ENCODE measurements around the gene FBXW10B. TPM values are rescaled to one million over a fixed set of nuclear protein-coding genes. Genes with fewer than 3 reads are reported as not detected.
"Not testable (repeated sequence)": the region's sequence is repeated elsewhere in the genome, so short reads cannot be mapped to it uniquely, and the experiment has no call there.

Gene FBXW10B
- total and polyA plus RNA-seq, 8 donors: 0.31 to 13.0 (median 2.4) TPM; not detected in 2

DNA sequence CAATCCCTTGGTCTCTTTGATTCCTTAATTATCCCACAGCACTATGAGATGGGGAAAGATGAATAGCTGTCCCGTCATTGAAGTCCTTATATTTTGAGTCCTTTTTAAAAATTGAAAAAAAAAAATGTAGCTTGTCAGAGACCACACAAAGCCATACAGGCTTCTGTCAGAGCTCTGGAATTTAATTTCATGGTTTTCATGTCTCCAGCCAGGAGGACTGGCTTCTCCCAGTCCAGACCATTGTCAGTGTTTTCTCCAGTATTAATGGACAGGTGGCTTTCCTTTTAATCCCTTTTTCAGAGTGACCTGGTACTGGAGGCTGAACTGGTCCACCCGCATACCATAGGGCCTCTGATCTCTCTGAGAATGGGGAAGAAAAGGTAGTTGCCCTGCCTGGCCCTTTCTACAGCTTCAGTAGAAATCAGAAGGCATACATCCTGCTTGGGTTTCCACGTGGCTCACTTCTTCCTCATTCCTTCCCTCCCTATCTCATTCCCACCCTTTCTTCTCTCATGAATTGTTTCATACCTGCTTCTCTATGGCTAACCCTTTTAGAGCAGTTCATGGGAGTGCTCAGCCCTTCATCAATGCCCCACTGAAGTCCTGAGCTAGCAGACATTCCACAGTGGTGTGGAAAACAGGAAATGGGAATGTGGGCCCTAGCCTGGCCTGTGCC, 35.5 kb upstream of the FBXW10B start:
- WGBS, 5 donors: 40 to 52% (median 43%) methylated on average over 3 of the region's 3 CpGs

DNA sequence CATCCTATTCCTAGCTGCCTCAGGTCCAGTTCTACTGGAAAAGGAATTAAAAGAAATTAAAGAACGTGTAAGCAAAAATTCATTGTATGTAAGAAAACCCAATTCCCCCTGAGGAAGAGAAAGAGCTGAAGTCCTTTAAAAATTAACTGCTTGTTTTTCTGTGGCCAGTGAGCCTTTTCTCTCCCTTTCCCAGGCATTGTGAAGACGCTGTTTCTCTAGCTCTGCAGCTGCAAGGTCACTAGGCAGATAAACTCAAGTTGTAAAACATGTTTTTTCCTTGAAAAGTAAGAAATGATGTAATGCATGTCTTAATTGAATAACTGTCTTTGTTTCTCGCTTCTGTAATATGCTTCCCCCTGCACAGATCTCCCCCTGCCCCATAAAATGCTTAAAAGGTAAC, 34.9 kb upstream of the FBXW10B start:
- H3K27me3 ChIP-seq; H3K9me3 ChIP-seq; H3K36me3 ChIP-seq; H3K4me3 ChIP-seq; intact Hi-C loops (cut with DNase I; ENCODE audit: low total_unique reads); DNase-seq: not testable (repeated sequence)
- H3K4me1 ChIP-seq: peaks cover 20 to 37% (median 35%) of the 10 kb centered on the region in 4 donors
- peak overlapping the region in 4 of 5 donors; percentile 8 to 74 (median 70) for H3K27ac ChIP-seq
- WGBS, 5 donors: 59 to 69% (median 65%) methylated on average over 3 of the region's 3 CpGs

More for the DNA sequence above, 35.5 kb upstream of the FBXW10B start:
- Histone ChIP-seq H3K4me1 (peaks cover 22 to 39% (median 36%) of the 10 kb centered on the region in 4 donors), H3K4me3 (no peak overlapping the region), H3K27ac (peak overlapping the region; percentile 8 to 74 (median 66)), H3K27me3 (no peaks in the 10 kb centered on the region), H3K9me3 (no peaks in the 10 kb centered on the region), H3K36me3 (no peaks in the 10 kb centered on the region)
- TF ChIP-seq EP300 (IDR thresholded peaks at IDR 0.05) (no peak), POLR2A (IDR thresholded peaks at IDR 0.05) (no peak), POLR2AphosphoS5 (IDR thresholded peaks at IDR 0.05) (peak in 2 of 3 donors; percentile 52 to 73)
- TF ChIP-seq, protein P1, sequence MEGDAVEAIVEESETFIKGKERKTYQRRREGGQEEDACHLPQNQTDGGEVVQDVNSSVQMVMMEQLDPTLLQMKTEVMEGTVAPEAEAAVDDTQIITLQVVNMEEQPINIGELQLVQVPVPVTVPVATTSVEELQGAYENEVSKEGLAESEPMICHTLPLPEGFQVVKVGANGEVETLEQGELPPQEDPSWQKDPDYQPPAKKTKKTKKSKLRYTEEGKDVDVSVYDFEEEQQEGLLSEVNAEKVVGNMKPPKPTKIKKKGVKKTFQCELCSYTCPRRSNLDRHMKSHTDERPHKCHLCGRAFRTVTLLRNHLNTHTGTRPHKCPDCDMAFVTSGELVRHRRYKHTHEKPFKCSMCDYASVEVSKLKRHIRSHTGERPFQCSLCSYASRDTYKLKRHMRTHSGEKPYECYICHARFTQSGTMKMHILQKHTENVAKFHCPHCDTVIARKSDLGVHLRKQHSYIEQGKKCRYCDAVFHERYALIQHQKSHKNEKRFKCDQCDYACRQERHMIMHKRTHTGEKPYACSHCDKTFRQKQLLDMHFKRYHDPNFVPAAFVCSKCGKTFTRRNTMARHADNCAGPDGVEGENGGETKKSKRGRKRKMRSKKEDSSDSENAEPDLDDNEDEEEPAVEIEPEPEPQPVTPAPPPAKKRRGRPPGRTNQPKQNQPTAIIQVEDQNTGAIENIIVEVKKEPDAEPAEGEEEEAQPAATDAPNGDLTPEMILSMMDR (IDR thresholded peaks at IDR 0.05): no peak
- peak; percentile 56 to 79 for DNase-seq
- intact Hi-C loops (cut with DNase I; ENCODE audit: low total_unique reads): no loop called here

DNA sequence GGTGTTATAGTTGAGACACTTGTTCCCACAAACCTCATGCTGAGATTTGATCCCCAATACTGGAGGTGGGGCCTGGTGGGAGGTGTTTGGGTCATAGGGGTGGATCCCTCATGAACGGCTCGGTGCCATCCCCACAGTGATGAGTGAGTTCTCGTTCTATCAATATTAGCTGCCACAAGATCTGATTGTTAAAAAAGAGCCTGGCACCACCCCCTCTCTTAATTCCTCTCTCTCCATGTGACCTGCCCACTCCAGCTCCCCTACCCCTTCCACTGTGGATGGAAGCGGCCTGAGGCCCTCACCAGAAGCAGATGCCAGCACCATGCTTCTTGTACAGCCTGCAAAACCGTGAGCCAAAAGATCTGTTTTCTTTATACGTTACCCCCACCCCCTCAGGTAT, 33.5 kb upstream of the FBXW10B start:
- no peak for DNase-seq
- H3K4me1 ChIP-seq: peaks cover 20 to 39% (median 33%) of the 10 kb centered on the region in 4 donors
- no peaks in the 10 kb centered on the region for H3K9me3 ChIP-seq
- no peak overlapping the region for H3K4me3 ChIP-seq
- intact Hi-C loops (cut with DNase I; ENCODE audit: low total_unique reads): no loop called here
- WGBS, 5 donors: 75 to 86% (median 84%) methylated on average over 6 of the region's 6 CpGs
- H3K27ac ChIP-seq: no peak overlapping the region
- H3K27me3 ChIP-seq: no peaks in the 10 kb centered on the region
- TF ChIP-seq POLR2A (IDR thresholded peaks at IDR 0.05): no peak
- no peak for TF ChIP-seq POLR2AphosphoS5 (IDR thresholded peaks at IDR 0.05)
- TF ChIP-seq EP300 (IDR thresholded peaks at IDR 0.05): no peak
- TF ChIP-seq, protein P1 (IDR thresholded peaks at IDR 0.05): no peak
- H3K36me3 ChIP-seq: no peaks in the 10 kb centered on the region

DNA sequence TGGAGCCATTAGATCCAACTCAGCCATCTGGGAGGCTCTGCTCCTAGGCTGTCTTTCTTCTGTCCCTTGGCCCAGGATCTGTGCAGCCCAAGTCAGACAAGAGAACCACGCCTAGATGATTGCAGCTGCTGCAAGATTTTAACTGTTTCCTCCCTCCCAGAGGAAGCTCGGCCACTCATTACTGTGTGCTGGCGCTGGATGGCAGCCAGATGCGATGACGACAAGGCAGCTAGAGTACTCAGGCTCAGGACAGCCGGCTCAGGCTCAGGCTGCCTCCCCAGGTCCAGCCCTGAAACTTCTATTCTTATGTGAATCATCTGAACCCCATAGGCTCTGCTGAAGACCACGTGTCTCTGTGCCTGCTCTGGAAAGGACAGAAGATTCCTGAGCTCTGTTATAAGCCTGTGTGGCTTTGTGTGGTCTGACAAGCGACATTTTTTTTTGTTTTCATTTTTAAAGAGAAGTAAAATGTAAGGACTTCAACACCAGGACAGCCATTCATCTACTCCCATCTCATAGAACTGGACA, 32.1 kb upstream of the FBXW10B start:
- intact Hi-C loops (cut with DNase I; ENCODE audit: low total_unique reads): no loop called here
- H3K4me3 ChIP-seq: peak overlapping the region; percentile 43 to 55 (median 49)
- no peaks in the 10 kb centered on the region for H3K27me3 ChIP-seq
- 2 to 10% (median 3%) methylated on average over 7 to 8 of the region's 8 CpGs for WGBS, 5 donors
- H3K27ac ChIP-seq: peak overlapping the region; percentile 80 to 91 (median 85)
- no peaks in the 10 kb centered on the region for H3K9me3 ChIP-seq
- DNase-seq: peak; percentile 91 to 97
- TF ChIP-seq POLR2A (IDR thresholded peaks at IDR 0.05) (no peak), POLR2AphosphoS5 (IDR thresholded peaks at IDR 0.05) (peak; percentile 72 to 92 (median 89)), EP300 (IDR thresholded peaks at IDR 0.05) (no peak)
- H3K4me1 ChIP-seq: peaks cover 20 to 40% (median 34%) of the 10 kb centered on the region in 4 donors
- H3K36me3 ChIP-seq: no peaks in the 10 kb centered on the region

DNA sequence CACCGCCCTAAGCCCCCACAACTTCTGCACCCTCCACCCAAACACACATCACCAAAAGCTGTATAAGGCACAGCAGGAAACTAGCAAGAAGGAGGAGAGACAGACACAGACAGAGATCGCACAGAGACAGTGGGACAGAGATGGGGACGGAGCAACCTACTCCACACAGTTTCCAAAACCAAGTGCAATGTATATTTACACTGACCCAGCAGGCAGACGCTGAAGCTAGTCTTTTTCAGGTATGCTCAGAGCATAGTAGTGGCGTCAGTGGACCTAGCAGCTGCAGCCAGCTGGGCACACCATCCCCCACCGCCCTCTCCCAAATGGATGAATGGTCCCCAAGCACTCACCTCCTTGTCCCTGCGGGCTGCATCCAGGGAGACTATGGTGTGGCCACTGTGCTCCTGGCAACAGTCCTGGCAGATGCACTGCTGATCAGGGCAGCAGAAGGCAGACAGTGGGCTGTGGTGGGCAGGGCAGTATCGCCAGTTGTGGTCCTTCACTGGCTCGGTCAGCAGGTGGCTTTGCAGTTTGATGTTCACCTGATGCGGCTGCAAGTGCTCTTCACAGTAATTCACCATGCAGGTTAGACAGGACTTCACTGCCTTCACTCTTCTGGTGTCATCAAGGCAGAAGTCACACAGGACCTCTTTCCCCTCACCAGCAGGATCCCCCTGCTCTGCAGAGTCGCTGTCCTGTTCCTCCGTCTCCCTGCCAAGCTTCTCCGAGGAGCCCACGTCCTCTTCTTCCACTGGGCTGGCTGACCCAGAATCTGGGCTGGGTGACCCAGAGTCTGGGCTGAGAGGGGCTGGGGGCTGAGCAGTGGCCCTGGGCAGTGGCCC, 31.5 kb upstream of the FBXW10B start:
- whole genome bisulfite sequencing, 5 donors: 11 to 24% (median 21%) methylated on average over 14 of the region's 14 CpGs
- peaks cover 20 to 41% (median 34%) of the 10 kb centered on the region in 4 donors for H3K4me1 ChIP-seq
- no peaks in the 10 kb centered on the region for H3K9me3 ChIP-seq
- H3K36me3 ChIP-seq: no peaks in the 10 kb centered on the region
- peak overlapping the region; percentile 43 to 55 (median 49) for H3K4me3 ChIP-seq
- H3K27me3 ChIP-seq: no peaks in the 10 kb centered on the region
- intact Hi-C loops (cut with DNase I; ENCODE audit: low total_unique reads): no loop called here
- peak in 1 of 2 donors; percentile 55 for DNase-seq
- H3K27ac ChIP-seq: peak overlapping the region; percentile 80 to 91 (median 85)
- no peak for TF ChIP-seq POLR2AphosphoS5 (IDR thresholded peaks at IDR 0.05)
- TF ChIP-seq POLR2A (IDR thresholded peaks at IDR 0.05): no peak
- TF ChIP-seq, protein P1 (IDR thresholded peaks at IDR 0.05): no peak
- no peak for TF ChIP-seq EP300 (IDR thresholded peaks at IDR 0.05)
